GM19043 (cell line): ENCODE measurements around the gene EDEM2.
"Not testable (repeated sequence)": the region's sequence is repeated elsewhere in the genome, so short reads cannot be mapped to it uniquely, and the experiment has no call there.

Experiments
- ATAC-seq: cut with Tn5 transposase; IDR thresholded peaks from one replicate; pipeline ENCODE4 v1.9.1; 2021; ENCODE audit warnings: low read depth; ENCODE audit not compliant: unreplicated experiment

The EDEM2 gene

DNA sequence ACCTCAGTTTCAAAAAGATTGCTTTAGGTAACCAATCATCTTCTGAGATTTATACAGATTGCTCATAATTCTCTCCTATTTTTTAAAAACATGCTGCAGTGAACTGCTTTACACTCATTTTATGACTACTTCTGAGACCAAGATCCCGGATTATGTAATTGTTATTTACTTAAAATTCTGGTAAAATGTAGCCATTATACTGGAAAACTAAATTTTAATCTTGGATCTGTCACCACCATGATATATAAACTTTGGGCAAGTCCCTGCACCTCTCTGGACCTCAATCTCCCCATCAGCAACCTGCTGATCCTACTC is 24.3 kb upstream of the EDEM2 start:
- no peak for ATAC-seq

DNA sequence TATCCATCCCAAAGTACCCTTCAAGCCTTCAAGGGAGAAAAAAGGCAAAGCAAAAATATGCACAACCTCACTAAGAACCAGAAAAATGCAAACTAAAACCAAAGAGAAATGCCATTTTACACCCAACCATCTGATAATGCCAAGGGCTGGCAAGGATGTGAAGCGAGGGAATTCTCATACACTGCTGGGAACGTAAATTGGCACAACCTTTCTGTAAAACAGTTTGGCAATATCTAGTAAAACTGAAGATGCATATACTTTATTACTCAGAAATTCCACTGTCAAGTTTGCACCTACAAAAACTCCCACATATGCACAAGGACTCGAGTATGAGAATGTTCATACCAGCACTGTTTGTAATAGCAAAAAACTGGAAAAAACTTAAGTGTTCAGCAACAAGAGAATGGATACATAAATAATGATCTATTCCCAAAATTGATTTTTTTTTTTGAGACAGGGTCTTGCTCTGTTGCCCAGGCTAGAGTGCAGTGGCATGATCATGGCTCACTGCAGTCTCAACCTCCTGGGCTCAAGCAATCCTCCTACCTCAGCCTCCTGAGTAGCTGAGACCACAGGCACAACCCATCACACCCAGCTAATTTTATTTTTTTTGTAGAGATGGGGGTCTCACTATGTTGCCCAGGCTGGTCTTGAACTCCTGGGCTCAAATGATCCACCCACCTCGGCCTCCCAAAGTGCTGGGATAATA is 21.7 kb upstream of the EDEM2 start:
- ATAC-seq = not testable (repeated sequence)

DNA sequence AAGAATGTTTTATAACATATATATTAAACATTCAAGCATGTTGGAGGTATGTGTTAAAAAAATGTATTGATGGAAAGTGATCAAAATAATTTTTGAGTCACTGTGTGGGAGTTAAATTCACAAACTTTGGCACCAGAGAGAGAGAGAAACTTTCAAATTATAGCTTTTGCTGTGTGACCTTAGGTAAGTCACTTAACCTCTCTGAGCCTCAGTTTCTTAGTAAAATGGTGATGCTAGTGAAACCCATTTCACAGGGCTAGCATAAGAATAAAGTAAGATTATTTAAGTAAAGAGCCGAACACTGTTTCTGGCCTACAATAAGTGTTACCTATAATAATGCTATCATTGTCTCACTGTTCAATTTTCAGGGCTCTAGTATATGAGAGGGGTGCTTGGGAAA is 20.7 kb upstream of the EDEM2 start:
- no peak for ATAC-seq

DNA sequence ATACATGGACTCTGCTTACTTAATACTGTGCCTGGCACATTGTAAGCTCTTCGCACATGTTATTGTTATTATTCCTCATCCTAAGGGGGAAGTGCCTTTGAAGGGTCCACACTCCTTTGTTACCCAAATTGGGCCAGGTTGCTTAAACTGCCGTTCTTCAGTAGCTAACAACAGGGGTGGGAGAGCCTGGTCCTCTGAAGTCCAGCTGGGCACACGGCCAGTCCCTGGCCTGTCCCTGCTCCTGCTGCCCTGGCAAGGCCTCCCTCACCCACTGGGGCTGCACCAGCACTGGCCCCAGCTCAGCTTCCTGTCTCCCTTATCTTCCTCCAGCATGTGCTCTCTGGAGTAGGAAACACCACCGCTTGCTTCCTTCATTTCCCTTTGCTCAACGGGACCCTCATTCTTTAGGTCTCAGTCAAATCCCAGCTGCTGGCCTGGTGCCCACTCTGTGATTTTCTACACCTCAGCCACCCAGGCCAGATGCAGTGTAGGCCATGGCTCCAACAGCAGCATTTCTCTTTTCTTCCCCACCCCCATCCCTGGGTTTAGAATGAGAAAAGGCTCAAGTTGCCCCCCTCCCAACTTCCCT is 19.2 kb upstream of the EDEM2 start:
- ATAC-seq = no peak

DNA sequence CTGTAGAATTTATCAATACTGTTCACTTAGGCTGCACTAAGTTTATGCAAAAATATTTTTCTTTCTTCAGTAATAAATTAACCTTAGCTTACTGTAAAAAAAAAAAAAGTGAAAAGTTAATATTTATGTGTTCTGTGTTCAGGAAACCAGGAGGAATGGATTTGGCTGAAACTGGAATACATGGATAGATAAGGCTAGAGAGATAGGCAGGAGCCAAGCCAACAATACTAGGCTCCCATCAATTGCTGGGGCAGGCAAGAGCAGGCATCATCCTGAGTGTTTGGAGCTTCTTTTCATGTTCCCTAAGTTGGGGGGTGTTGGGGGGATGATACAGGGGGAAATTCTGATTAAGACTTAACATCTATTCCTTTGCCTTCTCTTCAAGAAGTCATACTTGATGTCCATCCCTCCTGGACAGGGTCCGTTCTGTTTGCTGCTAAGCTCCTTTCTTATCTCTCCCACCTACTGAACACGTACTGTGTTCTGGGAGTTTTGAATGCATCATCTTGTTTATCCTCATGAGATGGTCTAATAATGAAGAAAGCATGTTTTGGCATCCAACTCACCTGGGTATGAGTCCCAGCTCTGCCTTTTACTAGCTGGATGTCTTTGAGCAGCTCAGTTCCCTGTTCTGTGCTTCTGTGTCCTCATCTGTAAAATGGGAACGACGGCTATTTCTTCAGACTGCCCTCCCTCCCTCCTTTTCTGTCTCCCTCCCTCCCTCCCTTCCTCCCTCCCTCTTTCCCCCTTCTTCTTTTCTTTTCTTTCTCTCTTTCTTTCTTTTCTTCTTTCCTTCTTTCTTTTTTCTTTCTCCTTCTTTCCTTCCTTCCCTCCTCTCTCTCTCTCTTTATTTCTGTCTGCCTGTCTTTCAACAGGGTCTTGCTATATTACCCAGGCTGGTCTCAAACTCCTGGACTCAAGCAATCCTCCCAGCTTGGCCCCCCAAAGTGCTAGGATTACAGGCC is 18.4 kb upstream of the EDEM2 start:
- ATAC-seq = no peak

DNA sequence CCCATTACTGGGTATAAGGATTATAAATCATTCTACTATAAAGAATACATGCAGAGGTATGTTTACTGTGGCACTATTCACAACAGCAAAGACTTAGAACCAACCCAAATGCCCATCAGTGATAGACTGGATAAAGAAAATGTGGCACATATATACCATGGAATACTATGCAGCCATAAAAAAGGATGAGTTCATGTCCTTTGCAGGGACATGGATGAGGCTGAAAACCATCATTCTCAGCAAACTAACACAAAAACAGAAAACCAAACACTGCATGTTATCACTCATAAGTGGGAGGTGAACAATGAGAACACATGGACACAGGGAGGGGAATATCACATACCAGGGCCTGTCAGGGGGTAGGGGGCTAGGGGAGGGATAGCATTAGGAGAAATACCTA is 17.4 kb upstream of the EDEM2 start:
- not testable (repeated sequence) for ATAC-seq

DNA sequence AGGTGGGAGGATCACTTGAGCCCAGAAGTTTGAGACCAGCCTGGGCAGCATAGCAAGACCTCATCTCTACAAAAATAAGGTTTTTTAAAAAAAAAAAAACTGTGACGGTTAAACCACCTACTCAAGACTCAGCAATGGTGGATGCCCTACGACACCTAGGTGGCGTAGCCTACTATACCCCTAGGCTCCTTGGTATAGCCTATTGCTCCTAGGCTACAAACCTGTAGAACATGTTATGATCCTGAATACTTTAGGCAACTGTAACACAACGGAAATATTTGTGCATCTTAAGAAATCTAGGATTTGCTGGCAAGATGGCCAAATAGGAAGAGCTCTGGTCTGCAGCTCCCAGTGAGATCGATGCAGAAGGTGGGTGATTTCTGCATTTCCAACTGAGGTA is 13.2 kb upstream of the EDEM2 start:
- ATAC-seq = not testable (repeated sequence)

DNA sequence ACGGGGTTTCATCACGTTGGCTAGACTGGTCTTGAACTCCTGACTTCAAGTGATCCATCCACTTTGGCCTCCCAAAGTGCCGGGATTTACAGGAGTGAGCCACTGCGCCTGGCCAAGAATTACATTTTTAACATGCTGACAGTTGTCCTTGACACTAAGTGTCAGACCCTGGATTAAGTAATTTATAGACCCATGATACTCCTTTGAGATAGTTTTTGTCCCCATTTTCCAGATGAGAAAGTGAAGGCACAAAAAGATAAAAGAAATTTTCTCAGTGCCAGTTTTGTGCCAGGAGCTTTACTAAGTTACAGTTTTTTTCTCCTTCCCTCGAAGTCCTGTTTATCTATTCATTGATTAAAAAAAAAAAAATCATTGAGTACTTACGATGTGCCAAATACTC is 9.8 kb upstream of the EDEM2 start:
- ATAC-seq = no peak

DNA sequence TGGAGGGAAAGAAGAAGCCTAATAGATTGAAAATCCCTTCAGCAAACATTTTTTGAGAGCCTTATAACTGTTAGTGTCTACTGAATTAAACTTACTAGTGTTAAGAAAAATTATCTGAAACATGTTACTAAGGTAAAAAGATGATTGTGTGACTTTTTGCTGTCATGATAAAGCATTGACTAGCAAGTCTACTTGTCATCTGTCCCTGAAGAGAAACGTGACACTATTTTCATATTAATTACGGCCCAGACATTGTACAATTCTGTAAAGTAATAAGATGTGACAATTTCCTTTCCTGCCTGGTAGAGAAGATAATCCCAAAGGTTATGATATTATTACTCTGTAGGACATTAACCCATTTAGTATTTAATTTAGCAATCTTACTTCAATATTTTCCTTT is 8.8 kb upstream of the EDEM2 start:
- ATAC-seq = no peak

DNA sequence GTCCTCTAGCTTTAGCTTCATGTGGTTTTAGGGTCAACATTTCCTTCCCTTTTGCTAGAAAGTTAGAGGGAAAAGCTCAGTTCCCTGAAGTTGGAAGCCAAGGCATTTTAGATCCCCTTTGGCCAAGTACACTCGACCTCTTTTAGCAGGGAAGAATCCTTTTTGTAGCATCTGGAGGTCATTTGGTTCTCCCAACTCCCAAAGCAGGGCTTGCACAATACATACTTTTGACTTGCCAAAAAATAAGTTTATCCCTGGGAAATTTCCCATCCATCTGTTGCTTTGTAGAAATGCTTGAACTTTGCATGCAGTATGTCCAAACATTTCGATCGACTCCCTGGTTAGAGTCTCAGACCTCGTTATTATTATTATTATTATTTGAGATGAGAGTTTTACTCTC is 4.6 kb upstream of the EDEM2 start:
- no peak for ATAC-seq

DNA sequence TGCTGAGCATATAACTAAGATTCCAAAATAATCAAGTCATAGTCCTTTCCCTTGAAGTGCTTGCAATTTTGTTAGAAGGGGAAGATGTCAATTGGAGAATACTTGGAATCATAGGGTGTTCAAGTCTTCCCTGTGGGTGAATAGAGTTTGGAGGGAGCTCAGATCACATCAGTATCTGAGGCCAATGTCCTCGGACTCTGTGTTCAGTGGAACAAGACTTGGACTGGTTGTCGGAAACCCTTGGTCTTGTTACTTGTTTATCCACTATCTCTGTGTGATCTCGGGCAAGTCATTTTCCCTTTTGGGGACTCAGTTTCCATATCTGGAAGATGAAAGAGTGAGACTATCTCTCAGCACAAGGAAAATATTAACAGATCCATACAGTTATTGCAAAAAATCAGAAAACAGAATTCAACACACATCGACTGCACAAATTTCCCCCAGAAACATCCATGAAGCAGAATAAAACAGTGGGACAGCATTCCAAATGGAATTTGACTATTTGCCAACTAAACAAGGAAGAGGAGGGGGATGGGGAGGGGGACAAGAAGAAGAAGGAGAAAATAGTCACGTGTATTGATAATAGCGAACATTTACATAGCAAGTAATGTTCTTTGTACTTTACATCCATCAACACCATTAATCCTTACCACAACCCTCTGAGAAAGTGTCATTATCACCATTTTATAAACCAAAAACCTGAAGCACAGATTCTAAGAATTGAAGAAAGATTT is 3.9 kb upstream of the EDEM2 start:
- ATAC-seq = no peak

DNA sequence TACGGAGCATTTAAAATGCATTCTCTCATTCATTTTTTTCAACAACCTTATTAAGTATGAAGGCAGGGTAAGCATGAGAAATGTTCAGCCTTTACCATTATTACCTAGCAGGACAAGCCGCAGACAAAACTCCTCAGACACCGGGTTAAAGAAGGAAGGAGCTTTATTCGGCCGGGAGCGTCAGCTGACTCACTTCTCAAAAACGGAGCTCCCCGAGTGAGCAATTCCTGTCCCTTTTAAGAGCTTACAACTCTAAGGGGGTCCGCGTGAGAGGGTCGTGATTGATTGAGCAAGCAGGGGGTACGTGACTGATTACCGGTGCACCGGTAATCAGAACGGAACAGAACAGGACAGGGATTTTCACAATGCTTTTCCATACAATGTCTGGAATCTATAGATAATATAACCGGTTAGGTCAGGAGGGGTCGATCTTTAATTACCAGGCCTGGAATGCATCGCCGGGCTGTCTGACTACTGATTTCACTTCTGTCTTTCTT is 487 bp upstream of the EDEM2 start:
- ATAC-seq = not testable (repeated sequence)

DNA sequence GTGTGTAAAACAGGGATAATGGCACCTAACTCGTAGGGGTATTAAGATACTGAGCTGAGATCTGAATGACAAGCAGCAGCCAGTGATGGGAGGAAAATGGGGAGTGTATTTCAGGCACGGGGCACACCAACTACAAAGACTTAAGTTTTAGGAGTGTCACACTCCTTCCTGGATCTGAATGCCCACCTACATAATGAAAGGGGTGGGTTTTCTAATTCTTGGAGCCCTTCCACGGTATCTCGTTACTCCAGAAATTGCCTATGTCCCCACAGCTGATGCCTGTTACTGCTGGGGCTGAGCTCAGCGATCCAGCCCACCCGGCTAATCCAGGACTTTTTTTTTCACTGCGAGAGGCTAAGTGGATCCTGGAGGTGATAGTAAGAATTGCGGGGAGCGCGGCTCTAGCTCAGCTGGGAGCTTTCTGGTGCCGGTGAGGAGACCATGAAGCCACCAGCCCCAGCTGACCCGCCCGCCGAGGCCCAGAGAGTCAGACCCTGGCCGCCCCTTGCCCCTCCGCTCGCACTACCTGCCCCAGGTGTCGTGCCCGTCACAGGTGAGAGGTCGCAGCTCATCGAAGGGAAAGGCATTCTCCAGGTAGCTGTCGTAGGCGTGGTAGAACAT is 727 bp downstream of the EDEM2 start:
- no peak for ATAC-seq

DNA sequence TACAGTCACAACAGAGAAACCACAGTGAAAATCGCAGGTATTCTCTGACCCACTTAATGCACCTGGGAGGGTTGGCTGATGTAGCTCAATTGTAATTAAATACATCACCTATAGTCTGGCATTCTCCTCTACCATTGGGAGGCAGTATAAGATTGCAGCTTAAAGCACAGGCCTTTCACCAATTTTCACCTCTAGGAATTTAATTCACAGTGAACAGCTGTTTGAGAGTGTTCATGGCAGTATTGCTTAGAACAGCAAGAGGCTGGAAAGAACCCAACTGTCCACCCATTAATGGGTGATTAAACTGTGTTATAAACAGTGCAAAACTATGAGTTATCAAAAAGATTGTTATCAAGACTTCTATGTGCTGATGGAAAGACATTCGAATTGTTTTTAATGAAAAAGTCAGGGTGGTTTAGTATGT is 2.0 kb downstream of the EDEM2 start:
- ATAC-seq = no peak

DNA sequence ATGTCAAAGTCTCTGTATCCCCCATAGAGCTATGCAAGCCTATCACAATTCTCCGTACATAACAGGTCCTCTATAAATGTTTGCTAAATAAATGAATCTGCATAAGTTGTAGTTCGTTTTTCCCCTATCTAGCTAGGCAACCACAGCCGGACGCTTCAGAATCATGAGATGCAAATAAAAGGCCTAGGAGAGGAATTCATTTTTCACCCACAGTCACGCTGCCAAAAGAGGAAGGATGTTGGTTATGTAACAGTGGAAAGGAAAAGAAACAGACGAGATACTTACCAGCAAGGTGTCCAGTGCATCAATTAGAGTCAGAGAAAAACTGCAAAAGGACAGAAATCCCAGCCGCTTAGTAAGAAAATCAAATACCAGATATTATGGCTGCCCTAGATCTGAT is 2.4 kb downstream of the EDEM2 start:
- no peak for ATAC-seq

DNA sequence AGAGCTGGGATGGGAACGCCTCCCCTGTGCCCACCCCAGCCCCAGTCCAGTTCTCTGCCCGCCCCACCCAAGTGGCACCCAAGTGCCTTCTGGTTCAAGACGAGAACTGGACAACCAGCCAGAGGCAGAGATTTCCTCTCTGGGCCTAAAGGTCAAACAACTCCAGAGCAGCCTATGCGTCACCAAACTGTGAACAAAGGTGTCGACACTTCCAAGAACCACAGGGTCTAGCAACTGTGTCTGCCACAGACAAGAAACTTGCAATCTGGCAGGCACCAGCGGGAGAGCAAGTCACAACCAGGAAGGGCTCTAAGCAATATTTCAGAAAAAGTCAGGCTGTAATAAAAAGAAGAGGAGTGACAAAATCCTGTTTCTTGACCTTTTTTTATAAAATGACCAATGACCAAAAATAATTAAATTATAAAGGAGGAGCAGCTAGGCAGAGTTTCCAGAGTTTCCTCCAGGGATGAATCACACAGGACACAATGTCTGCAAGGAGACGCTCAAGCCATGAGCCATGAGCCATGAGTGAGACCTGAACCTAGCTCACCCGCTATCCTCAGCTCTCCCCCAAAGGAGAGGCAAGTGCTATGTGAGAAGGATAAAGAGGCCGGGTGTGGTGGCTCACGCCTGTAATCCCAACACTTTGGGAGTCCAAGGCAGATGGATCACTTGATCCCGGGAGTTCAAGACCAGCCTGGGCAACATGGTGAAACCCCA is 11.1 kb downstream of the EDEM2 start:
- no peak for ATAC-seq

DNA sequence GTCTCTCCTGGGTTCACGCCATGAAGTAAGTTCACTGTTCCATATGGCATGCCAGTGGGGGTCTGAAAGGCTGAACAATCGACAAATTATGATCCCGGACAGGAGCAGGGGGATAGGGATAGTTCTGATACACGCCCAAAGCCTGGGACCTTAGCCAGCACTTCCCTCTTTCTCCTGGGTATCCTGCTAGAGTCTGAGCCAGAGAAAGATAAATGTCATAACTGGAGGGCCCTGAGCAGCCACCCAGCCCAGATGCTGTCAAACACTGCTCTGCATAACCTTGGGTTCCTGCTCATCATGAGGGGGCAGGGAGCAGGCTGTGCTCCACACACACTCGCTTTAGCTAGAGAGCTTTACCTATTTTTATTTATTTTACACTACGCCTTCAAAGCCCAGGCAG is 12.3 kb downstream of the EDEM2 start:
- ATAC-seq = no peak

DNA sequence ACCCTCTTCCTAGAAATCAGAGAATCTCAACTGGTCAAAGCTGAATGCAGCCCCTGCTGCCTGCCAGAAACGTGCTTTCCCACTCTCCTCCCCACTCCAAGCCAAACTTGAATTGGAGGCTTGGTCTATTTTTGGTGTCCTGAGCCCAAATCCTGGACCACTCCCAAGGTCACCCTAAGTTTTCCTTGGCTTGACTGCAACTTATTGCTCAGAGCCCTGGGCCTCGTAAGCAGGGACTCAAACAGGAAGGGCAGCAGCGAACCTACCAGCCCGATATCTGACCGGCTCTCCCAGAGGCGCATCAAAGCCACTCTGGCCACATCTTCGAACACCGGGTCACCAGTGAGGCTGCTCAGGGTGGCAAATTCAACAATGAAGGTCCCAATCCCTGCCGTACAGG is 12.7 kb downstream of the EDEM2 start:
- no peak for ATAC-seq

DNA sequence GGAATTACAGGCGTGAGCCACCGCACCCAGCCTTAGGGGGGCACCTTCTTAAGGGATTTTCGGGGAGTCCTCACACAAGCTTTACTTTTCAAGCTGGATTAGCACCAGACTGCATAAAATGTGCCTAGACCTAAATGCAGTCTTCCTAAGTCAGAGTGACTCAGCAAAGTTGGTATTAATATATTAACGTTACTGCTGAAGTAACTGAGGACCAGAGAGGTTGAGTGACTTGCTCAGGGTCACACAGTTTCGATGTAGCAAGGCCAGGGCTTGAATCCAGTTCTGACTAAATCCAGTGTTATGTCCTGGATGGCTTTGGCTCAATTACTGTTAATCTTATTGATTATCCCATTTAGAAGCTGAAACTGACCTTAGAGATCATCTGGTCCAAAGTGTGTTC is 13.4 kb downstream of the EDEM2 start:
- no peak for ATAC-seq

DNA sequence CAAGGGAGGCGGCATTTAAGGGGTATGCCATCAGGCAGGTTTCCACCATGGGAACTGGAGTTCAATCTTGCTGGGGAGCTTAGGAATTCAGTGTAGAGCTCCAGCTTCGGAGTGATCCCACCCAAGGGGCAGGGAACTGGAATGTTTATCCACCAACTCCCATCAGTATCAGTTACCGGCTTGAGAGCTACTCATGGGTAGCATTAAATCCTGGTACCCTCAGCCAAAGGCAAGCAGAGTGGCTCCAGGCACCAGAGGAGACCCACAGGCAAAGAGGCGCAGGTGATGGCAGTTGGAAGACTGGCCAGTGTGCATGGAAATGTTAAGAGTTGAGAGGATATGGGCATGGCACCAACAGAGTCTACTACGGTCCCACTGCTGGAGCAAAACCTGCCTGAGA is 14.1 kb downstream of the EDEM2 start:
- ATAC-seq = no peak
